H1 (cell line): ENCODE measurements around the gene SNRPD3. TPM values are rescaled to one million over a fixed set of nuclear protein-coding genes. Genes with fewer than 3 reads are reported as not detected.
A peak's percentile ranks its signal among the peaks of the same experiment; 100 is the strongest.
"Not testable (repeated sequence)": the region's sequence is repeated elsewhere in the genome, so short reads cannot be mapped to it uniquely, and the experiment has no call there.

Experiments
- CTCF ChIA-PET: fragments of 300-600 bp; sonication (Branson Sonifier 250); formaldehyde crosslinking; loops from one replicate; lab custom pipeline; 2021; ENCODE audit not compliant: partially characterized antibody; lab: Charles Lee
- POLR2A ChIA-PET: fragments of 300-600 bp; sonication (Branson Sonifier 250); formaldehyde crosslinking; loops from one replicate; lab custom pipeline; 2021; ENCODE audit warnings: inconsistent platforms; ENCODE audit not compliant: partially characterized antibody; lab: Charles Lee
- DNase-seq, 2 experiments: peaks; one replicate each; pipeline versions ENCODE4 v3.0.0 to v3.0.0-alpha.2; 2010 to 2022; ENCODE audit warnings: low spot score in 2 of 2, low read depth in 1 of 2, mixed read lengths in 1 of 2
- FAIRE-seq: peaks from 2 replicates; lab custom pipeline; 2011; peaks lifted over from hg19 to GRCh38; lab: Jason Lieb, UNC
- H2AFZ ChIP-seq: 2 replicates; pipeline ENCODE4 v1.8.1; 2012; ENCODE audit warnings: low read length, inconsistent platforms
- H2AK5ac ChIP-seq: 2 replicates; pipeline ENCODE4 v1.6.1; 2013; ENCODE audit warnings: low read depth, low read length
- H2BK120ac ChIP-seq: replicated peaks from 2 replicates; pipeline ENCODE3; 2013; ENCODE audit warnings: low read depth, low read length, inconsistent platforms
- H2BK12ac ChIP-seq: 2 replicates; pipeline ENCODE4 v1.6.1; 2013; ENCODE audit warnings: low read depth, low read length
- H2BK15ac ChIP-seq: 2 replicates; pipeline ENCODE4 v1.6.1; 2013; ENCODE audit warnings: low read length
- H2BK20ac ChIP-seq: 2 replicates; pipeline ENCODE4 v1.6.1; 2013; ENCODE audit warnings: low read length
- H2BK5ac ChIP-seq: 2 replicates; pipeline ENCODE4 v1.6.1; 2013; ENCODE audit warnings: low read depth, low read length
- H3K14ac ChIP-seq: 2 replicates; pipeline ENCODE4 v1.6.1; 2013; ENCODE audit warnings: inconsistent platforms; ENCODE audit not compliant: insufficient read length
- H3K18ac ChIP-seq: 2 replicates; pipeline ENCODE4 v1.6.1; 2013; ENCODE audit warnings: low read length; ENCODE audit errors: extremely low read depth
- H3K23ac ChIP-seq: 2 replicates; pipeline ENCODE4 v1.6.1; 2013; ENCODE audit warnings: inconsistent platforms; ENCODE audit not compliant: insufficient read length
- H3K23me2 ChIP-seq: 2 replicates; pipeline ENCODE4 v1.6.1; 2013; ENCODE audit warnings: low read depth, low read length
- H3K27ac ChIP-seq: 2 replicates; pipeline ENCODE4 v1.6.1; 2011; ENCODE audit warnings: low read depth, low read length, inconsistent platforms
- H3K27me3 ChIP-seq, 4 experiments: replicated peaks in 1 of 4; 1 replicate in 1 of 4; 2 replicates in 3 of 4; pipeline versions ENCODE4 v1.6.1 to v1.8.1; 2011 to 2013; ENCODE audit warnings: low read length in 3 of 4, mild to moderate bottlenecking in 3 of 4, inconsistent platforms in 2 of 4, mixed read lengths in 2 of 4, moderate library complexity in 1 of 4; ENCODE audit not compliant: control insufficient read depth in 3 of 4, insufficient read depth in 3 of 4; ENCODE audit errors: extremely low read depth in 1 of 4
- H3K36me3 ChIP-seq, 4 experiments: 2 replicates each; pipeline versions ENCODE4 v1.6.1 to v1.8.1; 2011 to 2013; ENCODE audit warnings: mild to moderate bottlenecking in 4 of 4, low read length in 3 of 4, moderate library complexity in 2 of 4, control low read depth in 1 of 4, inconsistent platforms in 1 of 4; ENCODE audit not compliant: insufficient read depth in 4 of 4, control insufficient read depth in 2 of 4
- H3K4ac ChIP-seq: replicated peaks from 2 replicates; pipeline ENCODE3; 2013; ENCODE audit warnings: low read length, low read depth, mixed read lengths, inconsistent platforms; ENCODE audit not compliant: insufficient read length
- H3K4me1 ChIP-seq, 4 experiments: replicated peaks in 1 of 4; 1 replicate in 1 of 4; 2 replicates in 3 of 4; pipeline versions ENCODE4 v1.6.1 to v1.8.1; 2011 to 2013; ENCODE audit warnings: low read length in 3 of 4, inconsistent platforms in 2 of 4, mixed read lengths in 1 of 4; ENCODE audit not compliant: insufficient read depth in 4 of 4, control insufficient read depth in 3 of 4
- H3K4me2 ChIP-seq, 2 experiments: 2 replicates each; pipeline versions ENCODE4 v1.6.1 to v1.8.1; 2011 to 2013; ENCODE audit warnings: low read depth in 2 of 2, low read length in 2 of 2, control low read depth in 1 of 2, inconsistent platforms in 1 of 2, mild to moderate bottlenecking in 1 of 2; ENCODE audit not compliant: insufficient read depth in 1 of 2
- H3K4me3 ChIP-seq, 4 experiments: fragments of 200-600, 300-600 bp in 1 of 4; sonication (generic), shearing (Covaris generic), sonication (Bioruptor Twin) in 1 of 4; 2 replicates each; pipeline versions ENCODE4 v1.5.1 to v1.8.1; 2011 to 2016; ENCODE audit warnings: low read length in 4 of 4, low read depth in 3 of 4, control low read depth in 2 of 4, inconsistent platforms in 2 of 4, mild to moderate bottlenecking in 2 of 4, mixed read lengths in 1 of 4, moderate library complexity in 1 of 4; ENCODE audit not compliant: insufficient read depth in 2 of 4; ENCODE audit errors: extremely low read depth in 1 of 4
- H3K56ac ChIP-seq: replicated peaks from 2 replicates; pipeline ENCODE3; 2013; ENCODE audit warnings: low read depth, mild to moderate bottlenecking, mixed read lengths, low read length, inconsistent platforms; ENCODE audit not compliant: insufficient read length
- H3K79me1 ChIP-seq: 2 replicates; pipeline ENCODE4 v1.6.1; 2013; ENCODE audit warnings: low read depth, low read length, control low read depth
- H3K79me2 ChIP-seq, 2 experiments: 2 replicates each; pipeline versions ENCODE4 v1.6.1 to v1.8.1; 2012 to 2013; ENCODE audit warnings: low read length in 2 of 2, mild to moderate bottlenecking in 2 of 2, inconsistent platforms in 1 of 2; ENCODE audit not compliant: insufficient read depth in 2 of 2, control insufficient read depth in 1 of 2
- H3K9ac ChIP-seq, 4 experiments: replicated peaks in 1 of 4; 1 replicate in 1 of 4; 2 replicates in 3 of 4; pipeline versions ENCODE4 v1.6.1 to v1.8.1; 2011 to 2013; ENCODE audit warnings: low read depth in 3 of 4, low read length in 3 of 4, control low read depth in 2 of 4, mild to moderate bottlenecking in 2 of 4, moderate library complexity in 2 of 4, inconsistent platforms in 1 of 4; ENCODE audit errors: extremely low read depth in 1 of 4
- H3K9me3 ChIP-seq, 2 experiments: 2 replicates each; pipeline versions ENCODE4 v1.6.1 to v1.8.1; 2012 to 2013; ENCODE audit warnings: mild to moderate bottlenecking in 2 of 2, moderate library complexity in 2 of 2, control low read depth in 1 of 2, inconsistent platforms in 1 of 2, low read depth in 1 of 2, low read length in 1 of 2, mixed read lengths in 1 of 2; ENCODE audit not compliant: insufficient read depth in 2 of 2
- H4K20me1 ChIP-seq, 2 experiments: replicated peaks in 1 of 2; 2 replicates each; pipeline versions ENCODE3 to v1.8.1; 2011 to 2013; ENCODE audit warnings: inconsistent platforms in 2 of 2, low read length in 2 of 2, mild to moderate bottlenecking in 1 of 2; ENCODE audit not compliant: insufficient read depth in 2 of 2, control insufficient read depth in 1 of 2
- H4K5ac ChIP-seq: 2 replicates; pipeline ENCODE4 v1.6.1; 2013; ENCODE audit warnings: low read length, low read depth, mixed read lengths, inconsistent platforms; ENCODE audit not compliant: insufficient read length
- H4K8ac ChIP-seq: 2 replicates; pipeline ENCODE4 v1.8.0; 2013; ENCODE audit warnings: mild to moderate bottlenecking, moderate library complexity, low read length, inconsistent platforms; ENCODE audit not compliant: insufficient read depth; ENCODE audit errors: extremely low read depth
- H4K91ac ChIP-seq: replicated peaks from 2 replicates; pipeline ENCODE3; 2013; ENCODE audit warnings: low read length, mixed read lengths, inconsistent platforms; ENCODE audit not compliant: insufficient read length
- WGBS, 2 experiments: shearing (Covaris generic) in 1 of 2; methylation state at CpG; one replicate each; pipeline versions ENCODE4 v1.1.6 to v1.1.7; 2013 to 2015; ENCODE audit warnings: low lambda C conversion rate in 2 of 2, mixed read lengths in 2 of 2, inconsistent platforms in 1 of 2, low coverage in 1 of 2, missing lambda C conversion rate in 1 of 2; ENCODE audit not compliant: insufficient replicate concordance in 2 of 2, insufficient coverage in 1 of 2, insufficient read length in 1 of 2; ENCODE audit errors: extremely low coverage in 1 of 2, missing lambda C conversion rate in 1 of 2; 5-methylcytosine and 5-hydroxymethylcytosine counted together
- polyA plus RNA-seq, 7 experiments: library from polyadenylated mRNA; depleted of rRNA in 3 of 7; stranded (reverse) in 5 of 7; unstranded in 2 of 7; fragments of >200 nt in 5 of 7; fragments of 200-250 nt in 2 of 7; gene quantifications; 1 replicate in 5 of 7; 2 replicates in 1 of 7; 4 replicates in 1 of 7; pipeline versions ENCODE4 v1.2.1 to v1.2.3, GENCODE V29; 2011 to 2013; ENCODE audit warnings: missing spikeins in 2 of 7, mixed read lengths in 2 of 7
- total RNA-seq: library from RNA; stranded (reverse); fragmentation: NEBNext Ultra II Directional; extraction: Animal tissue kit (Norgen Biotek cat#: 25700); gene quantifications from 2 replicates; pipeline ENCODE4 v1.2.1, GENCODE V29; 2021

The SNRPD3 gene
- total and polyA plus RNA-seq, 2 of the 8 experiments (the other 6 are each of a cell fraction or from before 2014, with no cell fraction given), result 200 to 455 TPM

DNA sequence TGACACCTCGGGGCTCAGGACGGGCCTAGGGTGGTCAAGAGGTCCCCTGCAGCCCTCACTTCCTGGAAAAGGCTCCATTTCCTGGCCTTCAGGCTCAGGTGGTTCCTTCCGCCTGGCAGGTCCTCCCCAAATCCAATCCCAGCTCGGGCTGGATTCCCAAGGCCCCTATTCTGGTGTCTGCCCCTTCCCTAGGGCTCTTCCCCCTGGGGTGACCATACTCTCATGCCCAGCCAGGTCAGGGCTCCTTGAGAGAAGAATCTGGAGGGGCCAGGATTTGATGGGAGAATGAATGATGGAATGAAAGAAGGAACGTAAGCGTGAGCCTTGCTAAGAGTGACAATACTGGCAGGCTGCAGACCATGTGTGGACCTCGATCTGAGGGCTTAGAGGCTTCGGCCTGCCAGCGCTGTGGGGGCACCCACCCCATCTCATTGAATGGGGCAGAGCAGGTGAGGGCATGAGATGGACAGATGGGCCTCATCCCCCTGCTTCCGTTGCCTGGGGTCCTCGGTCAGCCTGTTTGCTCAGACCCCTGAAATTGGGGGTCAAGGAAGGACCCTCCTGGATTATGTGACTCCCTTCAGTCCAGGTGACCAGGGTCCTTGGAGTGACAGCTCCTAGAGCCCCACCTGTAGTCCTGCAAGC lies 46.4 kb downstream of the SNRPD3 start:
- H2BK20ac ChIP-seq, result not testable (repeated sequence)
- POLR2A ChIA-PET, result interaction anchor here (0.6 to 1.1 kb wide), 2 partner anchors 10 to 18 kb away, joined by 3 read pairs; no protein-coding TSS in a partner anchor

More for the DNA sequence above, 46.4 kb downstream of the SNRPD3 start:
- DNase-seq, H2AFZ ChIP-seq, H2BK5ac ChIP-seq, FAIRE-seq, H3K4ac ChIP-seq, H2BK15ac ChIP-seq, H4K20me1 ChIP-seq, H3K9ac ChIP-seq, H3K36me3 ChIP-seq, H3K4me2 ChIP-seq, H3K18ac ChIP-seq, H2BK120ac ChIP-seq, H3K4me3 ChIP-seq, H3K23me2 ChIP-seq, H3K79me1 ChIP-seq, H3K56ac ChIP-seq, H3K27ac ChIP-seq, H4K5ac ChIP-seq, CTCF ChIA-PET, H3K27me3 ChIP-seq, H3K9me3 ChIP-seq, H3K79me2 ChIP-seq, H4K8ac ChIP-seq, H4K91ac ChIP-seq, H3K14ac ChIP-seq, H3K23ac ChIP-seq: not testable (repeated sequence)
- Histone ChIP-seq H3K4me1 (peaks cover 4 to 16% (median 11%) of the 10 kb centered on the region in 4 experiments), H2BK12ac (peak overlapping the region; percentile 27; the same call in 1 of the 2 replicates), H2AK5ac (peak overlapping the region; percentile 53; the same call in 1 of the 2 replicates)
- 89% methylated on average over 11 of the region's 11 CpGs; no CpG with 5 or more reads in 1 of the 2 experiments for WGBS, 2 experiments
